Cardiac fibroblast (primary cell): ENCODE results near the gene IL10RB.
"Not testable (repeated sequence)": the region's sequence is repeated elsewhere in the genome, so short reads cannot be mapped to it uniquely, and the experiment has no call there.

ENCODE experiments used
- DNase-seq, 2 donors: peaks; one replicate each; pipeline versions ENCODE4 v3.0.0 to v3.0.0-alpha.2; 2010; ENCODE audit warnings: low read depth in 2 of 2
- H3K4me3 ChIP-seq, 2 donors: replicated peaks in 1 of 2; 1 replicate in 1 of 2; 2 replicates in 1 of 2; pipeline ENCODE4 v1.5.1; 2011; ENCODE audit warnings: low read depth in 2 of 2, low read length in 2 of 2, mild to moderate bottlenecking in 2 of 2, moderate library complexity in 1 of 2
- CTCF ChIP-seq: IDR thresholded peaks from one replicate; pipeline ENCODE4 v1.5.1; 2011; ENCODE audit warnings: low read depth, mild to moderate bottlenecking, low read length, inconsistent platforms

Gene IL10RB

GRCh38 chr21:33236013-33236686, 30.0 kb upstream of the IL10RB start:
- DNase-seq, result no peak
- H3K4me3 ChIP-seq, result no peak overlapping the region

GRCh38 chr21:33236766-33237165, 29.4 kb upstream of the IL10RB start:
- peak in 1 of 2 donors; percentile 49 for DNase-seq
- TF ChIP-seq CTCF, result no peak
- no peak overlapping the region for H3K4me3 ChIP-seq

More at GRCh38 chr21:33236013-33236686, 30.0 kb upstream of the IL10RB start:
- TF ChIP-seq CTCF, result no peak

- TF ChIP-seq CTCF, result no peak
- DNase-seq, result peak in 1 of 2 donors; percentile 28
- no peak overlapping the region for H3K4me3 ChIP-seq
These were observed 28.7 kb upstream of the IL10RB start for GRCh38 chr21:33237486-33237885.

- DNase-seq, result no peak
- H3K4me3 ChIP-seq, result no peak overlapping the region
- no peak for TF ChIP-seq CTCF
These were observed 28.0 kb upstream of the IL10RB start for GRCh38 chr21:33238146-33238545.

- no peak for DNase-seq
- no peak for TF ChIP-seq CTCF
- no peak overlapping the region for H3K4me3 ChIP-seq
These were observed 27.5 kb upstream of the IL10RB start for GRCh38 chr21:33238565-33239255.

- not testable (repeated sequence) for DNase-seq, H3K4me3 ChIP-seq
These were observed 26.5 kb upstream of the IL10RB start for GRCh38 chr21:33239559-33240127.

GRCh38 chr21:33240404-33240803, 25.8 kb upstream of the IL10RB start:
- H3K4me3 ChIP-seq, result no peak overlapping the region
- no peak for TF ChIP-seq CTCF
- DNase-seq, result no peak
